IMR-90 (cell line): Measurements from ENCODE around the gene RNF148. TPM values are rescaled to one million over a fixed set of nuclear protein-coding genes. Genes with fewer than 3 reads are reported as not detected.

ENCODE experiments used
- ATAC-seq: fragments of 200-7000 bp; cut with Tn5 transposase; 2 replicates; pipeline ENCODE4 v1.9.1; 2020; ENCODE audit warnings: low read depth, mild to moderate bottlenecking, moderate library complexity
- BruUV-seq: library from RNA; stranded (reverse); fragments of 400-500 nt; replicated peaks from 2 replicates; lab custom pipeline; 2021; lab: Mats Ljungman, UMichigan
- CTCF ChIA-PET: fragments of 300-600 bp; formaldehyde crosslinking; extraction: SDS; loops from one replicate; lab custom pipeline; 2021; ENCODE audit warnings: antibody characterized with exemption; lab: Yijun Ruan, JAX
- POLR2A ChIA-PET: fragments of 300-600 bp; sonication (Branson Sonifier 250); formaldehyde crosslinking; loops from one replicate; lab custom pipeline; 2022; ENCODE audit warnings: antibody characterized with exemption; ENCODE audit not compliant: unreplicated experiment; lab: Charles Lee
- DNase-seq: peaks from one replicate; pipeline ENCODE4 v3.0.0; 2013
- H2AFZ ChIP-seq: replicated peaks from 2 replicates; pipeline ENCODE3; 2013; ENCODE audit warnings: low read length, mild to moderate bottlenecking; ENCODE audit not compliant: poor library complexity
- H2AK5ac ChIP-seq: 2 replicates; pipeline ENCODE4 v1.6.1; 2013; ENCODE audit warnings: low read depth, low read length, inconsistent platforms
- H2AK9ac ChIP-seq: replicated peaks from 2 replicates; pipeline ENCODE3; 2013; ENCODE audit warnings: mild to moderate bottlenecking, low read depth, low read length, moderate library complexity; ENCODE audit not compliant: poor library complexity
- H2BK120ac ChIP-seq: 2 replicates; pipeline ENCODE4 v1.6.1; 2013; ENCODE audit warnings: low read depth, low read length, inconsistent platforms
- H2BK15ac ChIP-seq: 3 replicates; pipeline ENCODE4 v1.6.1; 2013; ENCODE audit warnings: low read depth, low read length, inconsistent platforms
- H2BK20ac ChIP-seq: 2 replicates; pipeline ENCODE4 v1.6.1; 2013; ENCODE audit warnings: low read depth, mild to moderate bottlenecking, inconsistent platforms, low read length, moderate library complexity
- H2BK5ac ChIP-seq: 2 replicates; pipeline ENCODE4 v1.6.1; 2013; ENCODE audit warnings: mild to moderate bottlenecking, low read depth, low read length, inconsistent platforms; ENCODE audit not compliant: poor library complexity, severe bottlenecking
- H3K14ac ChIP-seq: replicated peaks from 2 replicates; pipeline ENCODE4 v1.6.1; 2013; ENCODE audit warnings: low read depth, low read length, inconsistent platforms
- H3K18ac ChIP-seq: 2 replicates; pipeline ENCODE4 v1.6.1; 2013; ENCODE audit warnings: low read depth, low read length, control low read depth
- H3K23ac ChIP-seq: 2 replicates; pipeline ENCODE4 v1.6.1; 2013; ENCODE audit warnings: low read depth, low read length, inconsistent platforms
- H3K27ac ChIP-seq: 2 replicates; pipeline ENCODE4 v1.5.1; 2013; ENCODE audit warnings: mild to moderate bottlenecking, control low read depth, low read length; ENCODE audit not compliant: insufficient read depth
- H3K27me3 ChIP-seq: 2 replicates; pipeline ENCODE4 v1.6.1; 2013; ENCODE audit warnings: low read length; ENCODE audit not compliant: control insufficient read depth, insufficient read depth
- H3K36me3 ChIP-seq: 2 replicates; pipeline ENCODE4 v1.6.1; 2013; ENCODE audit warnings: low read length, mixed read lengths; ENCODE audit not compliant: control insufficient read depth, insufficient read depth
- H3K4ac ChIP-seq: 2 replicates; pipeline ENCODE4 v1.6.1; 2013; ENCODE audit warnings: low read depth, low read length, inconsistent platforms
- H3K4me1 ChIP-seq: 2 replicates; pipeline ENCODE4 v1.6.1; 2013; ENCODE audit warnings: low read length, mixed read lengths; ENCODE audit not compliant: control insufficient read depth, insufficient read depth
- H3K4me2 ChIP-seq: 2 replicates; pipeline ENCODE4 v1.6.1; 2013; ENCODE audit warnings: low read depth, mild to moderate bottlenecking, control low read depth, low read length, moderate library complexity
- H3K4me3 ChIP-seq: 2 replicates; pipeline ENCODE4 v1.5.1; 2013; ENCODE audit warnings: low read depth, mild to moderate bottlenecking, control low read depth, low read length, moderate library complexity; ENCODE audit not compliant: insufficient read depth
- H3K56ac ChIP-seq: 2 replicates; pipeline ENCODE4 v1.6.1; 2013; ENCODE audit warnings: low read length, inconsistent platforms; ENCODE audit not compliant: insufficient read depth; ENCODE audit errors: extremely low read depth
- H3K79me1 ChIP-seq, 2 experiments: 2 replicates each; pipeline ENCODE4 v1.6.1; 2013; ENCODE audit warnings: low read length in 2 of 2, inconsistent platforms in 1 of 2, low read depth in 1 of 2
- H3K9ac ChIP-seq: 2 replicates; pipeline ENCODE4 v1.6.1; 2013; ENCODE audit warnings: low read depth, low read length, control low read depth
- H3K9me1 ChIP-seq: 2 replicates; pipeline ENCODE4 v1.6.1; 2013; ENCODE audit warnings: low read length, inconsistent platforms; ENCODE audit not compliant: insufficient read depth
- H3K9me3 ChIP-seq: 2 replicates; pipeline ENCODE4 v1.6.1; 2013; ENCODE audit warnings: low read length; ENCODE audit not compliant: control insufficient read depth, insufficient read depth
- H4K20me1 ChIP-seq: 2 replicates; pipeline ENCODE4 v1.6.1; 2013; ENCODE audit warnings: low read length, inconsistent platforms; ENCODE audit not compliant: insufficient read depth
- H4K5ac ChIP-seq: 2 replicates; pipeline ENCODE4 v1.6.1; 2013; ENCODE audit warnings: mild to moderate bottlenecking, low read depth, low read length, control low read depth
- H4K8ac ChIP-seq, 2 experiments: 2 replicates each; pipeline ENCODE4 v1.6.1; 2013; ENCODE audit warnings: low read depth in 2 of 2, low read length in 2 of 2, control low read depth in 1 of 2, inconsistent platforms in 1 of 2
- H4K91ac ChIP-seq: 2 replicates; pipeline ENCODE4 v1.6.1; 2013; ENCODE audit warnings: low read depth, low read length, inconsistent platforms; ENCODE audit not compliant: insufficient read depth
- CEBPB ChIP-seq: IDR thresholded peaks from 2 replicates; pipeline ENCODE4 v1.6.1; 2012; ENCODE audit warnings: low read depth, low read length, improper control_type of control experiment
- CHD1 ChIP-seq: IDR thresholded peaks from 2 replicates; pipeline ENCODE4 v1.6.1; 2012; ENCODE audit warnings: low read depth, low read length, improper control_type of control experiment
- CTCF ChIP-seq: conservative IDR thresholded peaks from 2 replicates; pipeline ENCODE4 v1.5.1; 2012; ENCODE audit warnings: mild to moderate bottlenecking, low read depth, low read length, improper control_type of control experiment
- FOS ChIP-seq: fragments of 150-350 bp; IDR thresholded peaks from 2 replicates; pipeline ENCODE4 v1.6.1; 2016; ENCODE audit warnings: low read depth, low read length
- MAFK ChIP-seq: IDR thresholded peaks from 2 replicates; pipeline ENCODE4 v1.6.1; 2012; ENCODE audit warnings: low read depth, low read length, improper control_type of control experiment
- MAZ ChIP-seq: IDR thresholded peaks from 2 replicates; pipeline ENCODE4 v1.6.1; 2012; ENCODE audit warnings: low read depth, mild to moderate bottlenecking, low read length, improper control_type of control experiment, moderate library complexity, borderline replicate concordance
- MXI1 ChIP-seq: IDR thresholded peaks from 2 replicates; pipeline ENCODE4 v1.6.1; 2012; ENCODE audit warnings: low read depth, mild to moderate bottlenecking, low read length, moderate library complexity, borderline replicate concordance
- NFE2L2 ChIP-seq: fragments of 150-350 bp; IDR thresholded peaks from 2 replicates; pipeline ENCODE4 v1.6.1; 2016; ENCODE audit warnings: low read depth, mild to moderate bottlenecking, low read length
- POLR2A ChIP-seq: IDR thresholded peaks from 2 replicates; pipeline ENCODE4 v1.6.1; 2012; ENCODE audit warnings: mild to moderate bottlenecking, low read depth, low read length
- RAD21 ChIP-seq: IDR thresholded peaks from 2 replicates; pipeline ENCODE4 v1.6.1; 2012; ENCODE audit warnings: low read length, improper control_type of control experiment
- SMC3 ChIP-seq: fragments of 150-350 bp; IDR thresholded peaks from 2 replicates; pipeline ENCODE4 v1.6.1; 2016; ENCODE audit warnings: low read depth, mild to moderate bottlenecking, antibody characterized with exemption, low read length, moderate library complexity
- WGBS, 2 experiments: methylation state at CpG; one replicate each; pipeline versions ENCODE4 v1.1.5 to v1.1.7; 2013; ENCODE audit warnings: missing lambda C conversion rate in 2 of 2; ENCODE audit not compliant: insufficient read length in 1 of 2; ENCODE audit errors: extremely low coverage in 2 of 2; 5-methylcytosine and 5-hydroxymethylcytosine counted together
- dilution Hi-C: fragments of 300-500 bp; cut with HindIII; formaldehyde crosslinking; loops from one replicate; pipeline ENCODE4 v1.14.3; 2018; ENCODE audit warnings: low sequenced_read_pairs; ENCODE audit not compliant: unreplicated experiment
- in situ Hi-C: fragments of 300-500 bp; cut with MboI; formaldehyde crosslinking; loops from 3 replicates; pipeline ENCODE4 v1.14.3; 2019; ENCODE audit warnings: low sequenced_read_pairs, inconsistent platforms, mixed read lengths
- intact Hi-C: fragments of 100-400 bp; cut with micrococcal nuclease; formaldehyde crosslinking; loops from 2 replicates; pipeline ENCODE4 v1.10.0; 2022
- polyA plus RNA-seq, 3 experiments: library from polyadenylated mRNA; depleted of rRNA; stranded (reverse); fragments of >200 nt; gene quantifications; 2 replicates each; pipeline ENCODE4 v1.2.3, GENCODE V29; 2012; ENCODE audit warnings: low replicate concordance in 1 of 3
- total RNA-seq: library from RNA; depleted of rRNA; stranded (reverse); fragments of >200 nt; gene quantifications from 2 replicates; pipeline ENCODE4 v1.2.3, GENCODE V29; 2012

RNF148 gene
- total and polyA plus RNA-seq, 2 of the 4 experiments (the other 2 are of a cell fraction), result not detected

GRCh38 chr7:122710916-122711315 lies 8.2 kb upstream of the RNF148 start:
- TF ChIP-seq FOS, result no peak
- no peak for TF ChIP-seq RAD21
- no peak for TF ChIP-seq CTCF
- TF ChIP-seq MAZ, result no peak
- no peak for TF ChIP-seq SMC3
- TF ChIP-seq CEBPB, result no peak
- TF ChIP-seq MXI1, result no peak
- no peak for TF ChIP-seq MAFK
- TF ChIP-seq POLR2A, result no peak
- TF ChIP-seq NFE2L2, result no peak
- TF ChIP-seq CHD1, result no peak
- Histone ChIP-seq H3K79me1 (no peaks in the 10 kb centered on the region), H3K4me2 (no peak overlapping the region), H3K4me1 (no peaks in the 10 kb centered on the region), H2AFZ (no peak overlapping the region), H2BK20ac (no peak overlapping the region), H3K4me3 (no peak overlapping the region), H2AK9ac (no peak overlapping the region), H3K27ac (no peak overlapping the region), H3K56ac (no peak overlapping the region), H3K9ac (no peak overlapping the region), H3K4ac (no peak overlapping the region), H3K14ac (no peak overlapping the region), H2BK15ac (no peak overlapping the region), H4K8ac (no peak overlapping the region), H4K5ac (no peak overlapping the region), H3K23ac (no peak overlapping the region), H3K36me3 (no peaks in the 10 kb centered on the region), H3K18ac (no peak overlapping the region), H4K91ac (no peak overlapping the region), H4K20me1 (no peaks in the 10 kb centered on the region), H3K9me1 (no peaks in the 10 kb centered on the region), H2BK5ac (no peak overlapping the region), H2AK5ac (no peak overlapping the region), H3K27me3 (no peaks in the 10 kb centered on the region), H2BK120ac (no peak overlapping the region), H3K9me3 (no peaks in the 10 kb centered on the region; the same call in 1 of the 2 replicates)
- BruUV-seq, result no TSS peak
- in situ Hi-C loops, result no loop called here
- dilution Hi-C loops, result no loop called here
- ATAC-seq, result no peak
- no peak for DNase-seq
- POLR2A ChIA-PET, result no interaction called here
- CTCF ChIA-PET, result no interaction called here
- WGBS, 2 experiments, result no CpG with 5 or more reads among the region's 1 CpG
- intact Hi-C loops, result no loop called here
